Neural cell (in vitro differentiated cells): ENCODE results near the gene SHROOM4. TPM values are rescaled to one million over a fixed set of nuclear protein-coding genes. Genes with fewer than 3 reads are reported as not detected.

Experiments used
- H2AFZ ChIP-seq: fragments of 200-600, 300-800 bp; sonication (generic), shearing (Covaris generic); 2 replicates; pipeline ENCODE4 v1.6.0; 2014; ENCODE audit warnings: low read depth, mild to moderate bottlenecking, antibody characterized with exemption, low read length, moderate library complexity
- H3F3A ChIP-seq: fragments of 200-600 bp; shearing (Covaris generic); 2 replicates; pipeline ENCODE4 v1.6.1; 2016; ENCODE audit warnings: mild to moderate bottlenecking, moderate library complexity, mixed read lengths, antibody characterized with exemption, low read length; ENCODE audit not compliant: insufficient read depth, poor library complexity, severe bottlenecking
- H3K27ac ChIP-seq: fragments of 200-600, 300-800 bp; sonication (generic), shearing (Covaris generic); 2 replicates; pipeline ENCODE4 v1.5.1; 2014; ENCODE audit warnings: mild to moderate bottlenecking, low read length, moderate library complexity
- H3K27me3 ChIP-seq: fragments of 300-800, 200-600 bp; sonication (generic), shearing (Covaris generic); 2 replicates; pipeline ENCODE4 v1.6.0; 2014; ENCODE audit warnings: mild to moderate bottlenecking, low read depth, low read length, moderate library complexity; ENCODE audit not compliant: insufficient read depth
- H3K36me3 ChIP-seq: fragments of 300-800, 200-600 bp; sonication (generic), shearing (Covaris generic); 2 replicates; pipeline ENCODE4 v1.5.1; 2014; ENCODE audit warnings: mild to moderate bottlenecking, antibody characterized with exemption, low read length, moderate library complexity; ENCODE audit not compliant: insufficient read depth
- H3K4me2 ChIP-seq: fragments of 300-800, 200-600 bp; sonication (generic), shearing (Covaris generic); 2 replicates; pipeline ENCODE4 v1.6.0; 2014; ENCODE audit warnings: mild to moderate bottlenecking, low read length
- H3K4me3 ChIP-seq: fragments of 300-800, 200-600 bp; sonication (generic), shearing (Covaris generic); 2 replicates; pipeline ENCODE4 v1.5.1; 2014; ENCODE audit warnings: mild to moderate bottlenecking, low read length, moderate library complexity
- H3K79me2 ChIP-seq: fragments of 200-600 bp; shearing (Covaris generic); replicated peaks from 2 replicates; pipeline ENCODE4 v1.6.0; 2014; ENCODE audit warnings: mild to moderate bottlenecking, low read length, moderate library complexity; ENCODE audit not compliant: insufficient read depth
- H3K9ac ChIP-seq: fragments of 300-800, 200-600 bp; sonication (generic), shearing (Covaris generic); 2 replicates; pipeline ENCODE4 v1.6.1; 2016; ENCODE audit warnings: mild to moderate bottlenecking, low read length, mixed read lengths
- H3K9me2 ChIP-seq: fragments of 200-600 bp; shearing (Covaris generic); 2 replicates; pipeline ENCODE4 v1.6.1; 2016; ENCODE audit warnings: mild to moderate bottlenecking, low read length, mixed read lengths; ENCODE audit not compliant: insufficient read depth
- H3K9me3 ChIP-seq: fragments of 200-600, 300-800 bp; sonication (generic), shearing (Covaris generic); 2 replicates; pipeline ENCODE4 v1.6.1; 2016; ENCODE audit warnings: mild to moderate bottlenecking, mixed run types, low read length, moderate library complexity, mixed read lengths
- H4K20me1 ChIP-seq: fragments of 200-600 bp; shearing (Covaris generic); 2 replicates; pipeline ENCODE4 v1.6.1; 2016; ENCODE audit warnings: mild to moderate bottlenecking, mixed run types; ENCODE audit not compliant: insufficient read depth
- EP300 ChIP-seq: fragments of 450-650 bp; conservative IDR thresholded peaks from 2 replicates; pipeline ENCODE4 v1.6.1; 2014; ENCODE audit warnings: antibody characterized with exemption, mild to moderate bottlenecking, moderate library complexity; ENCODE audit not compliant: poor library complexity, severe bottlenecking
- EZH2 ChIP-seq: fragments of 200-600, 300-800 bp; shearing (Covaris generic), sonication (generic); IDR thresholded peaks from 2 replicates; pipeline ENCODE4 v1.6.1; 2014; ENCODE audit warnings: antibody characterized with exemption, low read length, borderline replicate concordance, mild to moderate bottlenecking; ENCODE audit not compliant: insufficient read depth, poor library complexity, severe bottlenecking
- MXI1 ChIP-seq: fragments of 450-650 bp; conservative IDR thresholded peaks from 2 replicates; pipeline ENCODE4 v1.6.1; 2014; ENCODE audit warnings: antibody characterized with exemption, mild to moderate bottlenecking; ENCODE audit not compliant: poor library complexity, severe bottlenecking
- POLR2AphosphoS5 ChIP-seq: IDR thresholded peaks from 2 replicates; pipeline ENCODE4 v1.6.1; 2012
- RAD21 ChIP-seq: fragments of 450-650 bp; conservative IDR thresholded peaks from 2 replicates; pipeline ENCODE4 v1.6.1; 2014; ENCODE audit warnings: antibody characterized with exemption, mild to moderate bottlenecking, moderate library complexity
- SMC3 ChIP-seq: fragments of 450-650 bp; conservative IDR thresholded peaks from 2 replicates; pipeline ENCODE4 v1.6.1; 2014; ENCODE audit warnings: antibody characterized with exemption, mild to moderate bottlenecking, moderate library complexity; ENCODE audit not compliant: poor library complexity
- TAF1 ChIP-seq: IDR thresholded peaks from 2 replicates; pipeline ENCODE4 v1.6.1; 2012; ENCODE audit warnings: low read depth
- polyA plus RNA-seq: library from polyadenylated mRNA; depleted of rRNA; stranded (reverse); fragments of >200 nt; gene quantifications from 2 replicates; pipeline ENCODE4 v1.2.3, GENCODE V29; 2014
- TF ChIP-seq, protein P1 (sequence below): fragments of 450-650 bp; IDR thresholded peaks from 2 replicates; pipeline ENCODE4 v1.5.1; 2014; ENCODE audit warnings: antibody characterized with exemption, mild to moderate bottlenecking, moderate library complexity; ENCODE audit not compliant: poor library complexity, severe bottlenecking
- TF ChIP-seq, protein P2 (sequence below): IDR thresholded peaks from 2 replicates; pipeline ENCODE4 v1.6.1; 2012; ENCODE audit warnings: borderline replicate concordance

Gene SHROOM4
- polyA plus RNA-seq, 1 donor from 2014 or later, result 1.4 TPM

DNA sequence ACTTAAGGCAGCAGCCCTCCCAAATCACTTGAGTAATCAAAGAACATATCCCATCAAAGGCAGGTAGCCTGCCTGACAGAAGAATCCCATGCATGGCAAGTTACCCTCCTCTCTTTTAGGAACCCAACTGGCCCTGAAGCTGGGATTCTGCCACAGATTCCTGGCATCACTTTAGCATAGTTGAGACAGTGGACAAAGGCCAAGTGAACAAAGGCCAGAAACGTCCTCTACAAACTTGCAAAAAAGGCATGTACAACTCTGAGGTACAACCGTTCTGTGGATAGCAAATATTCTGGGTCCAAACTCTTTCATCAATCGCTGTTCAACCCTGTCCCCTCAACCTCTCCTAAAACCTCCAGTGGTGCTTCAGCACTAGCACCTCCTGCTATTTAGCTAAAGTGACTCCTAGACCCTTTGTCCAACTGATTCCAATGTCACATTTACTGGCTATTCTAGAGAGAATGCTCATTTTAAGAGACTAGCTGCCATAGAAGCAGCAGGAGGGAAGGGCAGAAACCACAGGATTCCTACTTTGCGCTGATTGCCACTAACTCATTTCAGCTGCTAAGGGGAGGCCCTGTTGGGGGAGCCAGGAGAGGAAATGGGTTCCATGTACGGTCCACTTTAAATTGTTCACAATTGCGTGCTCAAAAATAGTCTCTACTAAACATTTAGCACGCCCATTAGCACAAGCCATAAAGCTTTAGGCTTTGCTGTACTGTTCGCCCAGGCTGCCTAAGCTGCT lies 105.9 kb downstream of the SHROOM4 start:
- TF ChIP-seq EZH2, result no peak
- TF ChIP-seq, protein P1, sequence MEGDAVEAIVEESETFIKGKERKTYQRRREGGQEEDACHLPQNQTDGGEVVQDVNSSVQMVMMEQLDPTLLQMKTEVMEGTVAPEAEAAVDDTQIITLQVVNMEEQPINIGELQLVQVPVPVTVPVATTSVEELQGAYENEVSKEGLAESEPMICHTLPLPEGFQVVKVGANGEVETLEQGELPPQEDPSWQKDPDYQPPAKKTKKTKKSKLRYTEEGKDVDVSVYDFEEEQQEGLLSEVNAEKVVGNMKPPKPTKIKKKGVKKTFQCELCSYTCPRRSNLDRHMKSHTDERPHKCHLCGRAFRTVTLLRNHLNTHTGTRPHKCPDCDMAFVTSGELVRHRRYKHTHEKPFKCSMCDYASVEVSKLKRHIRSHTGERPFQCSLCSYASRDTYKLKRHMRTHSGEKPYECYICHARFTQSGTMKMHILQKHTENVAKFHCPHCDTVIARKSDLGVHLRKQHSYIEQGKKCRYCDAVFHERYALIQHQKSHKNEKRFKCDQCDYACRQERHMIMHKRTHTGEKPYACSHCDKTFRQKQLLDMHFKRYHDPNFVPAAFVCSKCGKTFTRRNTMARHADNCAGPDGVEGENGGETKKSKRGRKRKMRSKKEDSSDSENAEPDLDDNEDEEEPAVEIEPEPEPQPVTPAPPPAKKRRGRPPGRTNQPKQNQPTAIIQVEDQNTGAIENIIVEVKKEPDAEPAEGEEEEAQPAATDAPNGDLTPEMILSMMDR, result no peak
- TF ChIP-seq TAF1, result no peak
- no peak for TF ChIP-seq MXI1
- TF ChIP-seq EP300, result peak; percentile 37
- peak; percentile 36 for TF ChIP-seq POLR2AphosphoS5
- TF ChIP-seq, protein P2, sequence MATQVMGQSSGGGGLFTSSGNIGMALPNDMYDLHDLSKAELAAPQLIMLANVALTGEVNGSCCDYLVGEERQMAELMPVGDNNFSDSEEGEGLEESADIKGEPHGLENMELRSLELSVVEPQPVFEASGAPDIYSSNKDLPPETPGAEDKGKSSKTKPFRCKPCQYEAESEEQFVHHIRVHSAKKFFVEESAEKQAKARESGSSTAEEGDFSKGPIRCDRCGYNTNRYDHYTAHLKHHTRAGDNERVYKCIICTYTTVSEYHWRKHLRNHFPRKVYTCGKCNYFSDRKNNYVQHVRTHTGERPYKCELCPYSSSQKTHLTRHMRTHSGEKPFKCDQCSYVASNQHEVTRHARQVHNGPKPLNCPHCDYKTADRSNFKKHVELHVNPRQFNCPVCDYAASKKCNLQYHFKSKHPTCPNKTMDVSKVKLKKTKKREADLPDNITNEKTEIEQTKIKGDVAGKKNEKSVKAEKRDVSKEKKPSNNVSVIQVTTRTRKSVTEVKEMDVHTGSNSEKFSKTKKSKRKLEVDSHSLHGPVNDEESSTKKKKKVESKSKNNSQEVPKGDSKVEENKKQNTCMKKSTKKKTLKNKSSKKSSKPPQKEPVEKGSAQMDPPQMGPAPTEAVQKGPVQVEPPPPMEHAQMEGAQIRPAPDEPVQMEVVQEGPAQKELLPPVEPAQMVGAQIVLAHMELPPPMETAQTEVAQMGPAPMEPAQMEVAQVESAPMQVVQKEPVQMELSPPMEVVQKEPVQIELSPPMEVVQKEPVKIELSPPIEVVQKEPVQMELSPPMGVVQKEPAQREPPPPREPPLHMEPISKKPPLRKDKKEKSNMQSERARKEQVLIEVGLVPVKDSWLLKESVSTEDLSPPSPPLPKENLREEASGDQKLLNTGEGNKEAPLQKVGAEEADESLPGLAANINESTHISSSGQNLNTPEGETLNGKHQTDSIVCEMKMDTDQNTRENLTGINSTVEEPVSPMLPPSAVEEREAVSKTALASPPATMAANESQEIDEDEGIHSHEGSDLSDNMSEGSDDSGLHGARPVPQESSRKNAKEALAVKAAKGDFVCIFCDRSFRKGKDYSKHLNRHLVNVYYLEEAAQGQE, result no peak
- TF ChIP-seq RAD21, result no peak
- no peaks in the 10 kb centered on the region for H3K36me3 ChIP-seq
- H3K9ac ChIP-seq, result peak overlapping the region; percentile 56
- H3K9me3 ChIP-seq, result no peaks in the 10 kb centered on the region
- H3K27ac ChIP-seq, result peak overlapping the region; percentile 81
- peak overlapping the region; percentile 41 for H3K4me3 ChIP-seq
- no peak overlapping the region for H2AFZ ChIP-seq
- no peaks in the 10 kb centered on the region for H3K9me2 ChIP-seq
- no peaks in the 10 kb centered on the region for H3F3A ChIP-seq
- H3K27me3 ChIP-seq, result no peaks in the 10 kb centered on the region
- no peaks in the 10 kb centered on the region for H3K79me2 ChIP-seq
- H4K20me1 ChIP-seq, result no peaks in the 10 kb centered on the region
- H3K4me2 ChIP-seq, result no peak overlapping the region

GRCh38 chrX:50707405-50707804 lies 106.6 kb downstream of the SHROOM4 start:
- Histone ChIP-seq H3F3A (no peaks in the 10 kb centered on the region), H3K36me3 (no peaks in the 10 kb centered on the region), H3K9ac (peak overlapping the region; percentile 56), H3K27me3 (no peaks in the 10 kb centered on the region), H3K9me3 (no peaks in the 10 kb centered on the region), H3K9me2 (no peaks in the 10 kb centered on the region), H3K4me3 (peak overlapping the region; percentile 41), H4K20me1 (no peaks in the 10 kb centered on the region), H3K4me2 (no peak overlapping the region), H3K79me2 (no peaks in the 10 kb centered on the region), H2AFZ (no peak overlapping the region), H3K27ac (peak overlapping the region; percentile 81)
- TF ChIP-seq EP300 (peak; percentile 52), RAD21 (no peak), TAF1 (no peak), POLR2AphosphoS5 (peak; percentile 59)

DNA sequence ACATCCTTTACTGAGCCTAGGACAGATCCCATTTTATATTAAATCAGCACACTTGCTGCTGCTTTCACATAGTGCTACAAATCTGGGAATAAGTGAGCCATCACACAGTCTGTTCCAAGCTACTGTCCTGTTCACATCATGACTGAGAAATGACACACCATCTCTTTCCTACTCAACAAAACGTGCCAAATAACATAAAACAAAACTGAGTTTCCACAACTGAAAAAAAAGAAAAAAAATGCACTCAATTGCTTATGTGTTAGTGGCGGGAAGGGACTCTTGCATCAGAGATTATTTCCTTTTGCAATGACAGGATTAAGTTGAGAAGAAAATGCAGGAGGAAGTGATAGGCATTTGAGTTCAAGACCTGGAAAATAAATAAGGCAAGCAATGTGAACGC lies 109.0 kb downstream of the SHROOM4 start:
- no peaks in the 10 kb centered on the region for H3K9me3 ChIP-seq
- no peak overlapping the region for H2AFZ ChIP-seq
- H4K20me1 ChIP-seq, result no peaks in the 10 kb centered on the region
- H3K9me2 ChIP-seq, result no peaks in the 10 kb centered on the region
- no peak overlapping the region for H3K9ac ChIP-seq
- no peak for TF ChIP-seq TAF1
- TF ChIP-seq, protein P2, result no peak
- no peak for TF ChIP-seq RAD21
- no peak for TF ChIP-seq POLR2AphosphoS5
- TF ChIP-seq, protein P1, result no peak
- TF ChIP-seq EP300, result no peak
- TF ChIP-seq EZH2, result no peak
- TF ChIP-seq SMC3, result no peak
- TF ChIP-seq MXI1, result no peak
- no peak overlapping the region for H3K4me2 ChIP-seq
- no peak overlapping the region for H3K27ac ChIP-seq
- no peaks in the 10 kb centered on the region for H3K79me2 ChIP-seq
- H3K4me3 ChIP-seq, result no peak overlapping the region
- H3K36me3 ChIP-seq, result no peaks in the 10 kb centered on the region
- no peaks in the 10 kb centered on the region for H3F3A ChIP-seq
- no peaks in the 10 kb centered on the region for H3K27me3 ChIP-seq
